ENCODE results near the gene UGT3A1.
"Not testable (repeated sequence)": the region's sequence is repeated elsewhere in the genome, so short reads cannot be mapped to it uniquely, and the experiment has no call there.

Gene UGT3A1

GRCh38 chr5:35990941-35991611 is at the start of gene UGT3A1:
Gene UGT3A1, minus strand, starts transcription at chr5:35991390. Its CDS starts 150 bp downstream, at chr5:35991240.
- Histone ChIP-seq H3K27ac (no peak within 1 kb of the TSS), H3K4me3 (no peak within 1 kb of the TSS)

GRCh38 chr5:36035696-36036095 is 44.5 kb upstream of the UGT3A1 start:
- Histone ChIP-seq H3K4me3 (no peak overlapping the region), H3K27ac (no peak overlapping the region)

- H3K27ac ChIP-seq, H3K4me3 ChIP-seq: not testable (repeated sequence)
Measured at GRCh38 chr5:36034536-36035134, 43.4 kb upstream of the UGT3A1 start.

GRCh38 chr5:36033486-36033885 is 42.3 kb upstream of the UGT3A1 start:
- no peak overlapping the region for H3K4me3 ChIP-seq
- H3K27ac ChIP-seq, result no peak overlapping the region

GRCh38 chr5:36033047-36033446 is 41.9 kb upstream of the UGT3A1 start:
- H3K4me3 ChIP-seq, result no peak overlapping the region
- H3K27ac ChIP-seq, result no peak overlapping the region

GRCh38 chr5:36031223-36031622 is 40.0 kb upstream of the UGT3A1 start:
- Histone ChIP-seq H3K4me3 (no peak overlapping the region), H3K27ac (no peak overlapping the region)

- Histone ChIP-seq H3K27ac (no peak overlapping the region), H3K4me3 (no peak overlapping the region)
Measured at GRCh38 chr5:36029914-36030313, 38.7 kb upstream of the UGT3A1 start.

- Histone ChIP-seq H3K27ac (no peak overlapping the region), H3K4me3 (no peak overlapping the region)
Measured at GRCh38 chr5:36028816-36029465, 37.8 kb upstream of the UGT3A1 start.

GRCh38 chr5:36027711-36028110 is 36.5 kb upstream of the UGT3A1 start:
- no peak overlapping the region for H3K27ac ChIP-seq
- no peak overlapping the region for H3K4me3 ChIP-seq

- Histone ChIP-seq H3K4me3 (no peak overlapping the region), H3K27ac (no peak overlapping the region)
Measured at GRCh38 chr5:36026706-36027465, 35.7 kb upstream of the UGT3A1 start.

GRCh38 chr5:36022246-36022645 is 31.1 kb upstream of the UGT3A1 start:
- H3K27ac ChIP-seq, H3K4me3 ChIP-seq: not testable (repeated sequence)

GRCh38 chr5:36019584-36019983 is 28.4 kb upstream of the UGT3A1 start:
- not testable (repeated sequence) for H3K27ac ChIP-seq, H3K4me3 ChIP-seq

- no peak overlapping the region for H3K27ac ChIP-seq
- H3K4me3 ChIP-seq, result no peak overlapping the region
Measured at GRCh38 chr5:36017622-36018021, 26.4 kb upstream of the UGT3A1 start.

GRCh38 chr5:36017004-36017403 is 25.8 kb upstream of the UGT3A1 start:
- Histone ChIP-seq H3K4me3 (no peak overlapping the region), H3K27ac (no peak overlapping the region)

- no peak overlapping the region for H3K4me3 ChIP-seq
Measured at GRCh38 chr5:36013182-36013581, 22.0 kb upstream of the UGT3A1 start.

GRCh38 chr5:36009698-36010097 is 18.5 kb upstream of the UGT3A1 start:
- Histone ChIP-seq H3K4me3 (no peak overlapping the region), H3K27ac (no peak overlapping the region)

More at GRCh38 chr5:36013182-36013581, 22.0 kb upstream of the UGT3A1 start:
- H3K27ac ChIP-seq, result no peak overlapping the region

GRCh38 chr5:36007366-36007765 is 16.2 kb upstream of the UGT3A1 start:
- no peak overlapping the region for H3K4me3 ChIP-seq
- no peak overlapping the region for H3K27ac ChIP-seq

- H3K4me3 ChIP-seq, result no peak overlapping the region
- no peak overlapping the region for H3K27ac ChIP-seq
Measured at GRCh38 chr5:36006163-36006562, 15.0 kb upstream of the UGT3A1 start.

- Histone ChIP-seq H3K4me3 (no peak overlapping the region), H3K27ac (no peak overlapping the region)
Measured at GRCh38 chr5:36001032-36001431, 9.8 kb upstream of the UGT3A1 start.

- no peak overlapping the region for H3K4me3 ChIP-seq
- H3K27ac ChIP-seq, result no peak overlapping the region
Measured at GRCh38 chr5:35999547-35999946, 8.4 kb upstream of the UGT3A1 start.

GRCh38 chr5:35996076-35996475 is 4.9 kb upstream of the UGT3A1 start:
- Histone ChIP-seq H3K27ac (no peak overlapping the region), H3K4me3 (no peak overlapping the region)
